Fibroblast of gingiva (primary cell): ENCODE results near the gene SGPP1.
A peak's percentile ranks its signal among the peaks of the same experiment; 100 is the strongest.
"Not testable (repeated sequence)": the region's sequence is repeated elsewhere in the genome, so short reads cannot be mapped to it uniquely, and the experiment has no call there.

Experiments
- DNase-seq: peaks from one replicate; pipeline ENCODE4 v3.0.0-alpha.2; 2011; ENCODE audit warnings: low read depth

Gene SGPP1

GRCh38 chr14:63673255-63673654 lies 54.6 kb downstream of the SGPP1 start:
- DNase-seq = no peak

- peak; percentile 48 for DNase-seq
Measured at GRCh38 chr14:63672417-63673180, 55.3 kb downstream of the SGPP1 start.

- DNase-seq = no peak
Measured at GRCh38 chr14:63671987-63672386, 55.9 kb downstream of the SGPP1 start.

- no peak for DNase-seq
Measured at GRCh38 chr14:63670692-63671091, 57.2 kb downstream of the SGPP1 start.

GRCh38 chr14:63666335-63666734 lies 61.5 kb downstream of the SGPP1 start:
- DNase-seq = no peak

- no peak for DNase-seq
Measured at GRCh38 chr14:63663428-63664341, 64.2 kb downstream of the SGPP1 start.

GRCh38 chr14:63662776-63663175 lies 65.1 kb downstream of the SGPP1 start:
- no peak for DNase-seq

GRCh38 chr14:63661881-63662280 lies 66.0 kb downstream of the SGPP1 start:
- DNase-seq = not testable (repeated sequence)

GRCh38 chr14:63659726-63660125 lies 68.1 kb downstream of the SGPP1 start:
- no peak for DNase-seq

GRCh38 chr14:63656194-63656593 lies 71.7 kb downstream of the SGPP1 start:
- DNase-seq = no peak

GRCh38 chr14:63654936-63655335 lies 72.9 kb downstream of the SGPP1 start:
- no peak for DNase-seq

- no peak for DNase-seq
Measured at GRCh38 chr14:63654346-63654745, 73.5 kb downstream of the SGPP1 start.

GRCh38 chr14:63652406-63652805 lies 75.5 kb downstream of the SGPP1 start:
- DNase-seq = no peak

GRCh38 chr14:63650256-63650952 lies 77.5 kb downstream of the SGPP1 start:
- no peak for DNase-seq

- DNase-seq = no peak
Measured at GRCh38 chr14:63647696-63648410, 80.0 kb downstream of the SGPP1 start.

- DNase-seq = no peak
Measured at GRCh38 chr14:63644741-63645140, 83.1 kb downstream of the SGPP1 start.

- DNase-seq = no peak
Measured at GRCh38 chr14:63642656-63643382, 85.0 kb downstream of the SGPP1 start.

- peak; percentile 93 for DNase-seq
Measured at GRCh38 chr14:63642229-63642611, 85.6 kb downstream of the SGPP1 start.

GRCh38 chr14:63641473-63642228 lies 86.2 kb downstream of the SGPP1 start, which contains the start of gene WDR89:
Gene WDR89 (minus strand): TSS chr14:63641871. CDS start chr14:63599942, 41,929 bp downstream.
- DNase-seq = peak; percentile 100

- DNase-seq = no peak
Measured at GRCh38 chr14:63638493-63638892, 89.4 kb downstream of the SGPP1 start.
